Caco-2 (cell line): Measurements from ENCODE around the gene CACNA1H. TPM values are rescaled to one million over a fixed set of nuclear protein-coding genes. Genes with fewer than 3 reads are reported as not detected.

ENCODE experiments used
- BruUV-seq: library from RNA; stranded (reverse); fragments of 400-500 nt; replicated peaks from 2 replicates; lab custom pipeline; 2021; lab: Mats Ljungman, UMichigan
- CTCF ChIA-PET: fragments of 300-600 bp; sonication (Branson Sonifier 250); formaldehyde crosslinking; loops from one replicate; lab custom pipeline; 2022; ENCODE audit warnings: antibody characterized with exemption; lab: Charles Lee
- POLR2A ChIA-PET: fragments of 300-600 bp; sonication (Branson Sonifier 250); formaldehyde crosslinking; loops from one replicate; lab custom pipeline; 2022; ENCODE audit warnings: antibody characterized with exemption; lab: Charles Lee
- DNase-seq, 2 experiments: peaks; one replicate each; pipeline versions ENCODE4 v3.0.0 to v3.0.0-alpha.2; 2020 to 2022
- H3K27me3 ChIP-seq: replicated peaks from 2 replicates; pipeline ENCODE4 v1.6.0; 2011; ENCODE audit warnings: low read length; ENCODE audit not compliant: control insufficient read depth, insufficient read depth
- H3K36me3 ChIP-seq: 2 replicates; pipeline ENCODE4 v1.5.1; 2011; ENCODE audit warnings: low read length; ENCODE audit not compliant: control insufficient read depth, insufficient read depth
- H3K4me1 ChIP-seq: fragments of 250-450 bp; sonication (Bioruptor Pico); 2 replicates; pipeline ENCODE4 v1.5.1; 2020; ENCODE audit warnings: mild to moderate bottlenecking
- H3K4me3 ChIP-seq: 2 replicates; pipeline ENCODE4 v1.5.1; 2011; ENCODE audit warnings: low read depth, mild to moderate bottlenecking, control low read depth, low read length
- H3K9me3 ChIP-seq: fragments of 250-450 bp; sonication (Bioruptor Pico); 2 replicates; pipeline ENCODE4 v1.5.1; 2020; ENCODE audit warnings: mild to moderate bottlenecking, moderate library complexity
- H3K27ac Mint-ChIP-seq: one replicate; pipeline ENCODE4 v1.8.0; 2022; ENCODE audit warnings: mixed read lengths; ENCODE audit not compliant: unreplicated experiment
- H3K27me3 Mint-ChIP-seq: one replicate; pipeline ENCODE4 v1.8.0; 2022; ENCODE audit warnings: mixed read lengths; ENCODE audit not compliant: insufficient read depth, unreplicated experiment
- H3K36me3 Mint-ChIP-seq: one replicate; pipeline ENCODE4 v1.8.0; 2022; ENCODE audit warnings: mild to moderate bottlenecking, mixed read lengths; ENCODE audit not compliant: insufficient read depth, unreplicated experiment
- H3K4me1 Mint-ChIP-seq: one replicate; pipeline ENCODE4 v1.8.0; 2022; ENCODE audit warnings: low read depth, mixed read lengths; ENCODE audit not compliant: unreplicated experiment
- H3K4me3 Mint-ChIP-seq: one replicate; pipeline ENCODE4 v1.8.0; 2022; ENCODE audit warnings: mild to moderate bottlenecking, moderate library complexity, mixed read lengths; ENCODE audit not compliant: unreplicated experiment
- H3K9me3 Mint-ChIP-seq: one replicate; pipeline ENCODE4 v1.8.0; 2022; ENCODE audit warnings: mixed read lengths; ENCODE audit not compliant: unreplicated experiment
- intact Hi-C: fragments of 100-400 bp; cut with micrococcal nuclease; formaldehyde crosslinking; loops from one replicate; pipeline ENCODE4 v1.10.0; 2022; ENCODE audit not compliant: unreplicated experiment
- total RNA-seq: library from RNA; stranded (reverse); gene quantifications from 2 replicates; pipeline ENCODE4 v1.2.3, GENCODE V29; 2022
- TF ChIP-seq, protein P1 (sequence below), 2 experiments: fragments of 200-600 bp in 1 of 2; IDR thresholded peaks; 1 replicate in 1 of 2; 2 replicates in 1 of 2; pipeline versions ENCODE4 v1.5.1 to v1.8.0; 2011 to 2022; ENCODE audit warnings: antibody characterized with exemption in 1 of 2, control low read depth in 1 of 2, inconsistent platforms in 1 of 2, low read depth in 1 of 2, low read length in 1 of 2, mild to moderate bottlenecking in 1 of 2, moderate library complexity in 1 of 2; ENCODE audit not compliant: insufficient read depth in 1 of 2, severe bottlenecking in 1 of 2, unreplicated experiment in 1 of 2

The CACNA1H gene
- total RNA-seq, 1 experiment from 2014 or later, result 5.1 TPM

DNA sequence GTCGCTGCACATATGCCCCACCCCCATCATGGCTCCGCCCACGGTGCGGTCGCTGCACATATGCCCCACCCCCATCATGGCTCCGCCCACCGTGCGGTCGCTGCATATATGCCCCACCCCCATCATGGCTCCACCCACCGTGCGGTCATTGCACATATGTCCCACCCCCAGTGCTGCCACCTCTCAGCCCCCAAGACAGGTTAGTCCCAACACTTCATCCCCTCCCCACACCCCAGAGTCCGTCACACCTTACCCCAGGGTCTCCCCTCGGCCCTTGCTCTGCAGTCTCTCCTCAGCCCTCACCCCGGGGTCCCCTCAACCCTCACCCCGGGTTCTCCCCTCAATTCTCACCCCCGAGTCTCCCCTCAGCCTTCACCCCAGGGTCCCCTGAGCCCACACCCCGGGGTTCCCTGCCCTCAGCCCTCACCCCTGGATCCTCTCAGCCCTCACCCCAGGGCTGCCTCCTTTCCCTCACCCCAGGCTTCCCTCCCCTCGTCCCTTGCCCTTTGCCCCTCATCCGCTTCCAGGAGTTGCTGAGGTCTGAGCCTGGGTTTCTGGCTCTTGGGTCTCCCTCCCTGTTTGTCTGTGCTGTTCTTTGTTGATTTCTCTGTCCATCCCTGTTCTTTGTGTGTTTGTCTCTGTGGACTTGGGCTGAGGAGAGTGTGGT, 46.6 kb downstream of the CACNA1H start:
- H3K4me3 ChIP-seq, result no peak overlapping the region
- no peaks in the 10 kb centered on the region; the same call in 1 of the 2 replicates for H3K36me3 ChIP-seq
- H3K27me3 Mint-ChIP-seq, result no peaks in the 10 kb centered on the region
- no peak for DNase-seq
- no peaks in the 10 kb centered on the region for H3K9me3 ChIP-seq
- no peaks in the 10 kb centered on the region for H3K4me1 ChIP-seq
- no peaks in the 10 kb centered on the region for H3K4me1 Mint-ChIP-seq
- intact Hi-C loops, result no loop called here
- no TSS peak for BruUV-seq
- H3K4me3 Mint-ChIP-seq, result no peak overlapping the region
- no peaks in the 10 kb centered on the region for H3K27me3 ChIP-seq
- CTCF ChIA-PET, result no interaction called here
- H3K36me3 Mint-ChIP-seq, result peaks cover 6% of the 10 kb centered on the region
- H3K9me3 Mint-ChIP-seq, result no peaks in the 10 kb centered on the region
- TF ChIP-seq, protein P1, sequence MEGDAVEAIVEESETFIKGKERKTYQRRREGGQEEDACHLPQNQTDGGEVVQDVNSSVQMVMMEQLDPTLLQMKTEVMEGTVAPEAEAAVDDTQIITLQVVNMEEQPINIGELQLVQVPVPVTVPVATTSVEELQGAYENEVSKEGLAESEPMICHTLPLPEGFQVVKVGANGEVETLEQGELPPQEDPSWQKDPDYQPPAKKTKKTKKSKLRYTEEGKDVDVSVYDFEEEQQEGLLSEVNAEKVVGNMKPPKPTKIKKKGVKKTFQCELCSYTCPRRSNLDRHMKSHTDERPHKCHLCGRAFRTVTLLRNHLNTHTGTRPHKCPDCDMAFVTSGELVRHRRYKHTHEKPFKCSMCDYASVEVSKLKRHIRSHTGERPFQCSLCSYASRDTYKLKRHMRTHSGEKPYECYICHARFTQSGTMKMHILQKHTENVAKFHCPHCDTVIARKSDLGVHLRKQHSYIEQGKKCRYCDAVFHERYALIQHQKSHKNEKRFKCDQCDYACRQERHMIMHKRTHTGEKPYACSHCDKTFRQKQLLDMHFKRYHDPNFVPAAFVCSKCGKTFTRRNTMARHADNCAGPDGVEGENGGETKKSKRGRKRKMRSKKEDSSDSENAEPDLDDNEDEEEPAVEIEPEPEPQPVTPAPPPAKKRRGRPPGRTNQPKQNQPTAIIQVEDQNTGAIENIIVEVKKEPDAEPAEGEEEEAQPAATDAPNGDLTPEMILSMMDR (IDR thresholded peaks at IDR 0.05; ENCODE audit: insufficient read depth in 1 of 2, low read depth in 1 of 2, low read length in 1 of 2, severe bottlenecking in 1 of 2, unreplicated experiment in 1 of 2), result no peak
- no peak overlapping the region for H3K27ac Mint-ChIP-seq
- POLR2A ChIA-PET, result no interaction called here

DNA sequence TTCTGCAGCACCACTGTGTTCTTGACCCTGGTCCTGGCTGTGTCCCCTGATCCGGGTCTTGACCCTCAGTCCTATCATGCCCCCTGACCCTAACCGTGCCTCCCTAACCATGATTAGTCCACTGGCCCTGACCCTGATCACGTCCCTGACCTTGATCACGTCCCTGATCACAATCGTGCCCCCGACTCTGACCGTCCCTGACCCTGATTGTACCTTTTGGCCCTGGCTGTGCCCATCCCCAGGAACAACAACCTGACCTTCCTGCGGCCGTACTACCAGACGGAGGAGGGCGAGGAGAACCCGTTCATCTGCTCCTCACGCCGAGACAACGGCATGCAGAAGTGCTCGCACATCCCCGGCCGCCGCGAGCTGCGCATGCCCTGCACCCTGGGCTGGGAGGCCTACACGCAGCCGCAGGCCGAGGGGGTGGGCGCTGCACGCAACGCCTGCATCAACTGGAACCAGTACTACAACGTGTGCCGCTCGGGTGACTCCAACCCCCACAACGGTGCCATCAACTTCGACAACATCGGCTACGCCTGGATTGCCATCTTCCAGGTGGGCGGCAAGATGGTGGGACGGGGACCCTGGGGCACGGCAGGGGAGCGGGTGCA, 47.2 kb downstream of the CACNA1H start:
- TF ChIP-seq, protein P1 (IDR thresholded peaks at IDR 0.05; ENCODE audit: insufficient read depth in 1 of 2, low read depth in 1 of 2, low read length in 1 of 2, severe bottlenecking in 1 of 2, unreplicated experiment in 1 of 2), result no peak
- BruUV-seq, result no TSS peak
- Mint-ChIP-seq H3K4me1 (no peaks in the 10 kb centered on the region), H3K27me3 (no peaks in the 10 kb centered on the region), H3K27ac (no peak overlapping the region), H3K9me3 (no peaks in the 10 kb centered on the region), H3K36me3 (peaks cover 6% of the 10 kb centered on the region), H3K4me3 (no peak overlapping the region)
- Histone ChIP-seq H3K27me3 (no peaks in the 10 kb centered on the region), H3K4me1 (no peaks in the 10 kb centered on the region), H3K9me3 (no peaks in the 10 kb centered on the region), H3K36me3 (no peaks in the 10 kb centered on the region; the same call in 1 of the 2 replicates), H3K4me3 (no peak overlapping the region)
- POLR2A ChIA-PET, result no interaction called here
- no peak for DNase-seq
- intact Hi-C loops, result no loop called here
- CTCF ChIA-PET, result no interaction called here

DNA sequence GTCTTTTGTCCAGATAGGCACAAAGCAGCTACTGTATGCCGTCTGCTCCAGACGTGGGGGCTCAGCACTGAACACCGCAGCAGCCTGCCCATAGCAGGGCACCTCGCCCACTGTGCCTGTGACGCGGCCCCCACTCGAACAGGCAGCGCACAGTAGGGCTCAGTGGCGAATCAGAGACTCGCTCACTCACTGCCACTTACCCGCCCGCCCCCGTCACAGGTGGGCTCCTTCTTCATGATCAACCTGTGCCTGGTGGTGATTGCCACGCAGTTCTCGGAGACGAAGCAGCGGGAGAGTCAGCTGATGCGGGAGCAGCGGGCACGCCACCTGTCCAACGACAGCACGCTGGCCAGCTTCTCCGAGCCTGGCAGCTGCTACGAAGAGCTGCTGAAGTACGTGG, 48.5 kb downstream of the CACNA1H start:
- H3K36me3 Mint-ChIP-seq, result peaks cover 14% of the 10 kb centered on the region
- no peak overlapping the region for H3K4me3 Mint-ChIP-seq
- ChIA-PET POLR2A (no interaction called here), CTCF (no interaction called here)
- intact Hi-C loops, result no loop called here
- Histone ChIP-seq H3K36me3 (no peaks in the 10 kb centered on the region; the same call in 1 of the 2 replicates), H3K27me3 (no peaks in the 10 kb centered on the region), H3K4me1 (no peaks in the 10 kb centered on the region), H3K4me3 (no peak overlapping the region), H3K9me3 (no peaks in the 10 kb centered on the region)
- no TSS peak for BruUV-seq
- no peaks in the 10 kb centered on the region for H3K4me1 Mint-ChIP-seq
- H3K27ac Mint-ChIP-seq, result no peak overlapping the region
- DNase-seq, result no peak
- no peaks in the 10 kb centered on the region for H3K27me3 Mint-ChIP-seq
- H3K9me3 Mint-ChIP-seq, result no peaks in the 10 kb centered on the region
- TF ChIP-seq, protein P1 (IDR thresholded peaks at IDR 0.05; ENCODE audit: insufficient read depth in 1 of 2, low read depth in 1 of 2, low read length in 1 of 2, severe bottlenecking in 1 of 2, unreplicated experiment in 1 of 2), result no peak
